Gastroesophageal sphincter (tissue), 4 donors: ENCODE results near the gene SLC9A7. TPM values are rescaled to one million over a fixed set of nuclear protein-coding genes. Genes with fewer than 3 reads are reported as not detected.

Experiments used
- ATAC-seq: fragments of 150-250 bp; one replicate; pipeline ENCODE4 v1.9.1; 2016; ENCODE audit warnings: mild to moderate bottlenecking, moderate library complexity
- H3K27ac ChIP-seq, 4 donors: fragments of 200-600 bp; sonication (generic) in 3 of 4; 1 replicate in 3 of 4; 2 replicates in 1 of 4; pipeline ENCODE4 v1.5.1; 2016 to 2019
- H3K27me3 ChIP-seq: fragments of 200-600 bp; sonication (generic); one replicate; pipeline ENCODE4 v1.5.1; 2019
- H3K36me3 ChIP-seq, 2 donors: fragments of 200-600 bp; sonication (generic); one replicate each; pipeline ENCODE4 v1.5.1; 2019; ENCODE audit warnings: control low read depth in 1 of 2
- H3K4me1 ChIP-seq, 3 donors: fragments of 200-600 bp; sonication (generic); 1 replicate in 2 of 3; 2 replicates in 1 of 3; pipeline ENCODE4 v1.5.1; 2016 to 2019; ENCODE audit warnings: control low read depth in 2 of 3
- H3K4me3 ChIP-seq, 2 donors: fragments of 200-600 bp; sonication (generic); one replicate each; pipeline ENCODE4 v1.5.1; 2019; ENCODE audit warnings: mild to moderate bottlenecking in 1 of 2, moderate library complexity in 1 of 2
- H3K9me3 ChIP-seq, 3 donors: fragments of 200-600 bp; sonication (generic); one replicate each; pipeline ENCODE4 v1.5.1; 2017 to 2019; ENCODE audit warnings: control low read depth in 2 of 3
- EP300 ChIP-seq: sonication (generic); formaldehyde crosslinking; IDR thresholded peaks from one replicate; pipeline ENCODE4 v1.6.1; 2017; ENCODE audit warnings: antibody characterized with exemption, mild to moderate bottlenecking
- POLR2A ChIP-seq, 2 donors: fragments of 450-650 bp; IDR thresholded peaks; one replicate each; pipeline ENCODE4 v1.6.1; 2017; ENCODE audit warnings: antibody characterized with exemption in 2 of 2, mild to moderate bottlenecking in 2 of 2, moderate library complexity in 1 of 2
- POLR2AphosphoS5 ChIP-seq: sonication (generic); formaldehyde crosslinking; IDR thresholded peaks from one replicate; pipeline ENCODE4 v1.6.1; 2017; ENCODE audit warnings: antibody characterized with exemption
- WGBS, 2 donors: methylation state at CpG; one replicate each; pipeline ENCODE4 v1.1.5; 2018; ENCODE audit warnings: low coverage in 1 of 2; 5-methylcytosine and 5-hydroxymethylcytosine counted together
- total RNA-seq, 4 donors: library from RNA; depleted of rRNA; stranded (reverse); fragments of >200 nt; gene quantifications; one replicate each; pipeline ENCODE4 v1.1.0, GENCODE V29; 2016
- TF ChIP-seq, protein P1 (sequence below), 4 experiments: fragments of 200-600 bp in 2 of 4; fragments of 450-650 bp in 2 of 4; sonication (generic) in 1 of 4; IDR thresholded peaks; one replicate each; pipeline ENCODE4 v1.5.1; 2017 to 2019; ENCODE audit warnings: antibody characterized with exemption in 4 of 4, mild to moderate bottlenecking in 2 of 4, moderate library complexity in 2 of 4

The SLC9A7 gene
- total RNA-seq, 4 donors from 2014 or later, result 3.5 to 6.1 (median 4.2) TPM

DNA sequence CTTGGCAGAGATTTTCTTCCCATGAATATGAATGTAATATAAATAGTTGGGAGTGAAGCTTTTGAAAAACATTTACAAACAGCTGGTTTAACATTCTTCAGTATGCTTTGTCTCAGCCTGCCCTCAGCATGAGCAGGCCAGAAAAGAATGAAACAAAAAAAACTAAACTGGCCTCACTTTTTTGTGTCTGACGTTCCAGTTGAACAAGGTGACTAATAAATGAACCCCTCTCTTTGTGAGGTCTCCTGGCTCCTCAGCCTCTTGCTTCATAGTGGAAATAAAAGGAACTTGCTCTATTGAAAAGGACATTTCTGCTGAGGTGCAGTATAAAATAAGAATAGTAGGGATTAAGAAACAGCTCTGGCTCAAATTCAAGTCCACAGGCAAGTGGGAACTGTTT is 176.0 kb downstream of the SLC9A7 start:
- H3K4me3 ChIP-seq, result no peak overlapping the region
- peaks cover 0 to 23% (median 0%) of the 10 kb centered on the region in 3 donors for H3K4me1 ChIP-seq
- 0 to 20% methylated on average over 1 of the region's 1 CpG for WGBS, 2 donors
- no peaks in the 10 kb centered on the region for H3K36me3 ChIP-seq
- ATAC-seq, result peak; percentile 81
- peak overlapping the region; percentile 49 to 66 (median 60) for H3K27ac ChIP-seq
- no peak for TF ChIP-seq POLR2A (IDR thresholded peaks at IDR 0.05)
- TF ChIP-seq POLR2AphosphoS5, result peak; percentile 42
- TF ChIP-seq EP300, result no peak
- TF ChIP-seq, protein P1, sequence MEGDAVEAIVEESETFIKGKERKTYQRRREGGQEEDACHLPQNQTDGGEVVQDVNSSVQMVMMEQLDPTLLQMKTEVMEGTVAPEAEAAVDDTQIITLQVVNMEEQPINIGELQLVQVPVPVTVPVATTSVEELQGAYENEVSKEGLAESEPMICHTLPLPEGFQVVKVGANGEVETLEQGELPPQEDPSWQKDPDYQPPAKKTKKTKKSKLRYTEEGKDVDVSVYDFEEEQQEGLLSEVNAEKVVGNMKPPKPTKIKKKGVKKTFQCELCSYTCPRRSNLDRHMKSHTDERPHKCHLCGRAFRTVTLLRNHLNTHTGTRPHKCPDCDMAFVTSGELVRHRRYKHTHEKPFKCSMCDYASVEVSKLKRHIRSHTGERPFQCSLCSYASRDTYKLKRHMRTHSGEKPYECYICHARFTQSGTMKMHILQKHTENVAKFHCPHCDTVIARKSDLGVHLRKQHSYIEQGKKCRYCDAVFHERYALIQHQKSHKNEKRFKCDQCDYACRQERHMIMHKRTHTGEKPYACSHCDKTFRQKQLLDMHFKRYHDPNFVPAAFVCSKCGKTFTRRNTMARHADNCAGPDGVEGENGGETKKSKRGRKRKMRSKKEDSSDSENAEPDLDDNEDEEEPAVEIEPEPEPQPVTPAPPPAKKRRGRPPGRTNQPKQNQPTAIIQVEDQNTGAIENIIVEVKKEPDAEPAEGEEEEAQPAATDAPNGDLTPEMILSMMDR (IDR thresholded peaks at IDR 0.05), result no peak
- no peaks in the 10 kb centered on the region for H3K27me3 ChIP-seq
- no peaks in the 10 kb centered on the region for H3K9me3 ChIP-seq

DNA sequence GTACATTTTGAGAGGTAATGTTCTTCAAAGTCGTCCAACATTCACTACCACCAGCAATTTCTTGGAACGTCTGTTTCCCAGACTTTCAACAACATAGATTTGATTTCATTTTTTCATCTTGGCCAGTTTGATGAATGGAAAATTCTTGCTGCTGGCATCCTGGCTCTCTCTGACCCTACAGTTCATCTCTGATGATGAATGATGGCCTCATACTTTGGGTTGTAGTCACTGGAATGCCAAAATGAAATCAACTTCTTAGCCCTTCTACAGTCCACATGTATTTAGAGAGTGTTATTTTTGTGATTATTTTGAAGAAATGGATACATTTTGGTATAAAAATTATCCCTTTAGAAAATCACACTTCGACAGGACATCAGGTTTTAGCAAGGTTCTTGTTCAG is 176.6 kb downstream of the SLC9A7 start:
- WGBS, 2 donors, result 28 to 30% methylated on average over 2 to 3 of the region's 3 CpGs
- Histone ChIP-seq H3K27me3 (no peaks in the 10 kb centered on the region), H3K27ac (peak overlapping the region; percentile 49 to 66 (median 60)), H3K9me3 (no peaks in the 10 kb centered on the region), H3K4me1 (peaks cover 0 to 23% (median 0%) of the 10 kb centered on the region in 3 donors), H3K4me3 (no peak overlapping the region), H3K36me3 (no peaks in the 10 kb centered on the region)
- ATAC-seq, result no peak
- TF ChIP-seq EP300, result no peak
- TF ChIP-seq, protein P1 (IDR thresholded peaks at IDR 0.05), result no peak
- TF ChIP-seq POLR2AphosphoS5, result no peak
- no peak for TF ChIP-seq POLR2A (IDR thresholded peaks at IDR 0.05)

DNA sequence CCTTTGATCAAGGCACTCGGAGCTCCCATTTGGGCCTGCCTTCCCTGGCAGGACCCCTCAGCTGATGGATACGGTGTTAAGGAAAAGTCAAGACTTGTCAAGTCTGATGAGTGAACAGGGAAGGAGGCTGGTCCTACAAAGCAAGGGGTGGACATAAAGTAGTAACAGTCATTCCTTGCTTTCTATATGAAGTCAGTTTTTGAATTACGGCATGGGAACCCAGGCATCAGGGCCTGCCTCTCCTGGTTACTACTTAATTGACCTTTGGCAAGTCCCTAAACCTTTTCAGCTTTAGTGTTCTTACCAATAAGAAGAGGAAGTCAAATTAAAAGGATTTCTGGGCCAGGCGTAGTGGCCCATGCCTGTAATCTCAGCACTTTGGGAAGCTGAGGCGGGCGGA is 178.3 kb downstream of the SLC9A7 start:
- ATAC-seq, result no peak
- Histone ChIP-seq H3K9me3 (no peaks in the 10 kb centered on the region), H3K4me3 (no peak overlapping the region), H3K27me3 (no peaks in the 10 kb centered on the region), H3K27ac (no peak overlapping the region), H3K4me1 (peaks cover 0 to 23% (median 0%) of the 10 kb centered on the region in 3 donors), H3K36me3 (no peaks in the 10 kb centered on the region)
- TF ChIP-seq, protein P1 (IDR thresholded peaks at IDR 0.05), result no peak
- no peak for TF ChIP-seq POLR2AphosphoS5
- no peak for TF ChIP-seq POLR2A (IDR thresholded peaks at IDR 0.05)
- TF ChIP-seq EP300, result no peak
- 100% methylated on average over 2 of the region's 6 CpGs; no CpG with 5 or more reads in 1 of the 2 donors for WGBS, 2 donors

GRCh38 chrX:46579250-46579649 is 179.7 kb downstream of the SLC9A7 start:
- no peak for ATAC-seq
- TF ChIP-seq POLR2A (IDR thresholded peaks at IDR 0.05), result no peak
- TF ChIP-seq EP300, result no peak
- TF ChIP-seq, protein P1 (IDR thresholded peaks at IDR 0.05), result no peak
- TF ChIP-seq POLR2AphosphoS5, result no peak
- no peak overlapping the region for H3K27ac ChIP-seq
- no peaks in the 10 kb centered on the region for H3K9me3 ChIP-seq
- H3K36me3 ChIP-seq, result no peaks in the 10 kb centered on the region
- H3K4me1 ChIP-seq, result peaks cover 0 to 36% (median 0%) of the 10 kb centered on the region in 3 donors
- H3K4me3 ChIP-seq, result no peak overlapping the region
- WGBS, 2 donors, result 100% methylated on average over 1 of the region's 1 CpG
- H3K27me3 ChIP-seq, result peaks cover 9% of the 10 kb centered on the region

GRCh38 chrX:46577221-46578005 is 181.5 kb downstream of the SLC9A7 start:
- peaks cover 9% of the 10 kb centered on the region for H3K27me3 ChIP-seq
- WGBS, 2 donors, result 80 to 100% methylated on average over 1 of the region's 7 CpGs
- peaks cover 0 to 21% (median 0%) of the 10 kb centered on the region in 3 donors for H3K4me1 ChIP-seq
- H3K36me3 ChIP-seq, result no peaks in the 10 kb centered on the region
- H3K4me3 ChIP-seq, result peak overlapping the region in 1 of 2 donors; percentile 59
- H3K27ac ChIP-seq, result peak overlapping the region in 2 of 4 donors; percentile 14 to 16
- H3K9me3 ChIP-seq, result no peaks in the 10 kb centered on the region
- TF ChIP-seq POLR2A (IDR thresholded peaks at IDR 0.05) (no peak), POLR2AphosphoS5 (no peak), EP300 (no peak)
- TF ChIP-seq, protein P1 (IDR thresholded peaks at IDR 0.05), result no peak
- ATAC-seq, result no peak
